Endothelial cell (in vitro differentiated cells): ENCODE data around the gene DNAH10. TPM values are rescaled to one million over a fixed set of nuclear protein-coding genes. Genes with fewer than 3 reads are reported as not detected.

ENCODE experiments used
- DNase-seq: peaks from one replicate; pipeline ENCODE4 v3.0.0; 2021; ENCODE audit warnings: low spot score
- H3K27ac Mint-ChIP-seq: one replicate; pipeline ENCODE4 v1.8.0; 2021; ENCODE audit warnings: mixed read lengths, inconsistent platforms; ENCODE audit not compliant: unreplicated experiment
- H3K27me3 Mint-ChIP-seq: one replicate; pipeline ENCODE4 v1.8.0; 2021; ENCODE audit warnings: mild to moderate bottlenecking, moderate library complexity, mixed read lengths, inconsistent platforms; ENCODE audit not compliant: unreplicated experiment
- H3K36me3 Mint-ChIP-seq: one replicate; pipeline ENCODE4 v1.8.0; 2021; ENCODE audit warnings: mild to moderate bottlenecking, low read depth, mixed read lengths, inconsistent platforms; ENCODE audit not compliant: unreplicated experiment
- H3K4me1 Mint-ChIP-seq: one replicate; pipeline ENCODE4 v1.8.0; 2021; ENCODE audit warnings: mild to moderate bottlenecking, mixed read lengths, inconsistent platforms; ENCODE audit not compliant: unreplicated experiment
- H3K4me3 Mint-ChIP-seq: one replicate; pipeline ENCODE4 v1.8.0; 2021; ENCODE audit warnings: mild to moderate bottlenecking, mixed read lengths, inconsistent platforms; ENCODE audit not compliant: unreplicated experiment
- H3K9me3 Mint-ChIP-seq: one replicate; pipeline ENCODE4 v1.8.0; 2021; ENCODE audit warnings: mixed read lengths, inconsistent platforms; ENCODE audit not compliant: unreplicated experiment
- total RNA-seq: library from RNA; stranded (reverse); fragmentation: NEBNext Ultra II Directional; extraction: Animal tissue kit (Norgen Biotek cat#: 25700); gene quantifications from one replicate; pipeline ENCODE4 v1.2.1, GENCODE V29; 2021; ENCODE audit not compliant: unreplicated experiment
- TF ChIP-seq, protein P1 (sequence below): fragments of 200-600 bp; sonication (generic); IDR thresholded peaks from one replicate; pipeline ENCODE4 v1.5.0; 2021; ENCODE audit warnings: antibody characterized with exemption; ENCODE audit not compliant: unreplicated experiment

DNAH10 gene
- total RNA-seq, 1 donor from 2014 or later: 1.2 TPM

DNA sequence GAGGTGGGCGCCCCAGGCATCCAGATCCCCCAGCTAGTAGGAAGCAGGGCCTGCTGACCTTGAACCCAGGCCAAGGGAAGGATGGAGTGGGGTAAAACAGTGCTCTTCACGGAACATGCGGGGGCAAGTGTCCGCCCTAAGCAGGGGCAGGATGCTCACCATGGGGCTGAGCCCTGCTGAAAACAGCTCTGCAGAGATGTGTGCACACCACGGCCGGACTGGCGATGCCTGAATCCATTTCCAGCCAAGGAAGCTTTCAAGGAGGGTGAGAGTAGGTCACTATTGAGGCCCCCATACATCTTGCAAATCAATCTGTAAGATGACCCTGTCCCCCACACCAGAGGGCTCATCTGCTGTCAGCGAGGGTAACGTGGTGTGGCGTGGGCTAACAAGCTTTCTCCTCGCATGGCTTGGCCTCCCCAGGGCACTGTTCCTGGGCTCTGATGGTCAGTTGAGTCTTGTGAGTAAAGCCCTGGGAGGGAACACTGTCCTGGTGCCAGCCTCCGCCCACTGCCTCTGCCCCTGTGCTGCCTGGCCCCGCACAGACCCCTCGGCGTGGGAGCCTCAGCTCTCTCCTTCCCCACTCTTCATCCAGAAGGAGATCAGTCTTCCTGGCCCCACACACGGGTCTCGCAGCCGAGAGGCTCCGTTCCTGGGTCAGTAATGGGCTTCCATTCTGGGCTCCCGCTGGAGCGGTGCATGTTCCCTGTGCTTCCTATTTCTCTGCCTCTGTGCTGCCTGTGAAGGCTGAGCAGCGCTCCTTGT lies 141.4 kb downstream of the DNAH10 start:
- Mint-ChIP-seq H3K36me3 (no peaks in the 10 kb centered on the region), H3K27ac (no peak overlapping the region), H3K27me3 (peaks cover 4% of the 10 kb centered on the region), H3K9me3 (no peaks in the 10 kb centered on the region), H3K4me3 (no peak overlapping the region), H3K4me1 (peaks cover 9% of the 10 kb centered on the region)
- TF ChIP-seq, protein P1, sequence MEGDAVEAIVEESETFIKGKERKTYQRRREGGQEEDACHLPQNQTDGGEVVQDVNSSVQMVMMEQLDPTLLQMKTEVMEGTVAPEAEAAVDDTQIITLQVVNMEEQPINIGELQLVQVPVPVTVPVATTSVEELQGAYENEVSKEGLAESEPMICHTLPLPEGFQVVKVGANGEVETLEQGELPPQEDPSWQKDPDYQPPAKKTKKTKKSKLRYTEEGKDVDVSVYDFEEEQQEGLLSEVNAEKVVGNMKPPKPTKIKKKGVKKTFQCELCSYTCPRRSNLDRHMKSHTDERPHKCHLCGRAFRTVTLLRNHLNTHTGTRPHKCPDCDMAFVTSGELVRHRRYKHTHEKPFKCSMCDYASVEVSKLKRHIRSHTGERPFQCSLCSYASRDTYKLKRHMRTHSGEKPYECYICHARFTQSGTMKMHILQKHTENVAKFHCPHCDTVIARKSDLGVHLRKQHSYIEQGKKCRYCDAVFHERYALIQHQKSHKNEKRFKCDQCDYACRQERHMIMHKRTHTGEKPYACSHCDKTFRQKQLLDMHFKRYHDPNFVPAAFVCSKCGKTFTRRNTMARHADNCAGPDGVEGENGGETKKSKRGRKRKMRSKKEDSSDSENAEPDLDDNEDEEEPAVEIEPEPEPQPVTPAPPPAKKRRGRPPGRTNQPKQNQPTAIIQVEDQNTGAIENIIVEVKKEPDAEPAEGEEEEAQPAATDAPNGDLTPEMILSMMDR: no peak
- no peak for DNase-seq

DNA sequence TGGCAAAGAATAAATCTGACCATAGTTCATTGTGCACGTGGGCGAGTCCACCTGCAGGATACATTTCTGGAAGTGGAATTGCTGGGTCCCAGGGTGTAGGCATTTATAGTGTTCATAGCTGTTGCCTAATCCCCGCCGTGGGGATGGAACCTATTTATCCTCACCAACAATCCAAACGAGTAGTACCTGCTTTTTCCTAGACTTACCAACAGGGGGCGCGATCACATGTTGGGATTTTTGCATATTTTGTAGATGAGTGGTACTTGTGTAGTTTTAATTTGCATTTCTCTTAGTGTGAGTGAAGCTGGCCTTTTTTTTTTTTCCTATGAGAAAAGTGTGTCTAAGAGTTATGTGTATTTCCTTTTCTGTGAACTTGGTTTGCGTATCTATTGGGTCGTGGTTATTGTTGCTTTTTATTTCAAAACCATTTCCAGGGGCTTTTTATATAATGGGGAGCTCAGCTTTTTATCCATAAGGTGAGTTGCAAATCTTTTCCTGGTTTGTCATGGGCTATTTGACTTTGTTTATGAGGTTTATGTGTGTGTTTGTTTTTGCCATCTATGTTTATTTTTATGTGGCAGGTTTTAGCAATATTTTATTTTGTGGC lies 143.3 kb downstream of the DNAH10 start:
- Mint-ChIP-seq H3K36me3 (no peaks in the 10 kb centered on the region), H3K27ac (no peak overlapping the region), H3K4me3 (no peak overlapping the region), H3K27me3 (peaks cover 4% of the 10 kb centered on the region), H3K9me3 (no peaks in the 10 kb centered on the region), H3K4me1 (peaks cover 9% of the 10 kb centered on the region)
- TF ChIP-seq, protein P1: peak; percentile 93
- DNase-seq: peak; percentile 57

DNA sequence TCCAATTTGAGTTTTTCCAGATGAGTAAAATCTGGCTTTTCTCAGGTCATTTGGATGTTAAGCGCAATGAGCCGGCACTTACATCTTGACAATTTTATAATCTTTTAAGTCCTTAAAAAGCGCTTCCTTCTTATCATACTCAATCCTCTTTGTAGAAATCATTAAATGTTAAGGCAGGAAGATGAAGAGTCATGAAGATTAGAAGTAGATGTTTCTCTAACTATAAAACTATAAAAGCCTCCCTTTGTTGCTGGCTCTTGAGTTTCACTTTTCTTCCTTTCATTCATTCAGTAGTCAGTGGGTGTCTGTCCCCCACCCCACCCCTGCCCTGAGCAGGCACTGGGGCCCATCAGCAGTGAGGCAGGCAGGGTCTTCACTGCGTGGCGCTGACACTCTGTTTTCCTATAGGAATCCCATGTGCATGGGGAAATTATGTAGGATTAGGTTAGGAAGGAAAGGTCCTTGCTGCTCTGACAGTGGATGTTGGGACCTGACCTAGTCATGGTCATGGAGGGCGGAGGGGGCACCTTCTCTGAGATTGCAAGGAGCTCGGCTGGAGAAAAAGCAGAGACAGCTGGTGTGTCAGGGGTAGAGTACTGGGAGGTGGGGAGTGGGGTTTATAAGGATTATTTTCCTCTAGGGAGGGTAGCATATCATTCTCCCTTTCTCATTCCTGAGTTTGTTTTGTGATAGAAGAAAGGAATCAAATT lies 144.8 kb downstream of the DNAH10 start:
- Mint-ChIP-seq H3K9me3 (no peaks in the 10 kb centered on the region), H3K4me1 (peaks cover 3% of the 10 kb centered on the region), H3K4me3 (no peak overlapping the region), H3K27ac (no peak overlapping the region), H3K27me3 (peaks cover 5% of the 10 kb centered on the region), H3K36me3 (no peaks in the 10 kb centered on the region)
- TF ChIP-seq, protein P1: no peak
- no peak for DNase-seq

DNA sequence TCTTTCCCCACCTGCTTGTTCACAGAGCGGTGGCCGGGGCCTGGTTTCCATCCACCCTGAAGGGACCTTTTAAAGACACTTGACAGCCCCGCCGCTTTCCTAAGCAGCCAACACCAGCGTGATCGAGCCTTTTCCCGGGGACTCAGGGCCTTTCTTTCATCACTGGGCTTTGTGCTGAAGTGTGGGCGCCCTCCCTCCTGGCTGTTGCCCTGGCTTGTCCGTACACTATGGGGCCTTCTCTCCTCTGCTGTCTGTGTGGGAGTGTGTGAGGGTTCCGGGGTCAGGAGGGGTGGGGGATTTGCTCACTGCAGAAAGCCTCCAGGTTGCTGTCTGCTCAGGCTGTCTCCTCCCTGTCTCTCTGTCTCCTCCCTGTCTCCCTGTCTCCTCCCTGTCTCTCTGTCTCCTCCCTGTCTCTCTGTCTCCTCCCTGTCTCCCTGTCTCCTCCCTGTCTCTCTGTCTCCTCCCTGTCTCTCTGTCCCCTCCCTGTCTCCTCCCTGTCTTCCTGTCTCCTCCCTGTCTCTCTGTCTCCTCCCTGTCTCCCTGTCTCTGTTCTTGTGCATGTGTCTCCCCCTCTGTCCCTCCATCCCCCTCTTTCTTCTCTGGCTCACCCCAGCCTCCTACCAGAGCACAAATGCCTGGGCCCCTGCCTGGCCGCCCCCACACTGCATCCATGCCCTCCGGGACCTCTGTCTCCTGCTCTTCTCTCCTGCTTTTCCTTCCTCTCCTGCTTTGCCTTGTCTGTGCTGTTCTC lies 145.8 kb downstream of the DNAH10 start:
- H3K4me1 Mint-ChIP-seq: peaks cover 3% of the 10 kb centered on the region
- H3K27ac Mint-ChIP-seq: no peak overlapping the region
- H3K9me3 Mint-ChIP-seq: no peaks in the 10 kb centered on the region
- TF ChIP-seq, protein P1: no peak
- no peak for DNase-seq
- H3K36me3 Mint-ChIP-seq: no peaks in the 10 kb centered on the region
- H3K27me3 Mint-ChIP-seq: peaks cover 7% of the 10 kb centered on the region
- no peak overlapping the region for H3K4me3 Mint-ChIP-seq
